Thymus (tissue), 11 donors: Measurements from ENCODE around the gene INTS3. TPM values are rescaled to one million over a fixed set of nuclear protein-coding genes. Genes with fewer than 3 reads are reported as not detected.

Source experiments
- DNase-seq, 9 donors: peaks; one replicate each; pipeline ENCODE4 v3.0.0-alpha.2; 2013; ENCODE audit warnings: low spot score in 9 of 9, low read depth in 6 of 9, missing footprints in 1 of 9
- H3K27ac ChIP-seq, 2 donors: one replicate each; pipeline ENCODE4 v1.5.1; 2013; ENCODE audit warnings: control low read depth in 1 of 2, low read depth in 1 of 2, low read length in 1 of 2, mild to moderate bottlenecking in 1 of 2, moderate library complexity in 1 of 2
- H3K27me3 ChIP-seq, 2 donors: one replicate each; pipeline ENCODE4 v1.5.1; 2013; ENCODE audit warnings: low read length in 1 of 2; ENCODE audit not compliant: control insufficient read depth in 2 of 2, insufficient read depth in 1 of 2
- H3K36me3 ChIP-seq, 2 donors: one replicate each; pipeline ENCODE4 v1.5.1; 2013; ENCODE audit warnings: low read length in 1 of 2, mild to moderate bottlenecking in 1 of 2, moderate library complexity in 1 of 2; ENCODE audit not compliant: control insufficient read depth in 2 of 2, insufficient read depth in 2 of 2
- H3K4me1 ChIP-seq, 2 donors: one replicate each; pipeline ENCODE4 v1.5.1; 2013; ENCODE audit warnings: low read length in 2 of 2; ENCODE audit not compliant: control insufficient read depth in 2 of 2, insufficient read depth in 2 of 2
- H3K4me3 ChIP-seq, 2 donors: one replicate each; pipeline ENCODE4 v1.5.1; 2013; ENCODE audit warnings: low read length in 2 of 2, control low read depth in 1 of 2, mild to moderate bottlenecking in 1 of 2
- H3K9me3 ChIP-seq, 2 donors: one replicate each; pipeline ENCODE4 v1.5.1; 2013; ENCODE audit warnings: low read length in 1 of 2, mild to moderate bottlenecking in 1 of 2; ENCODE audit not compliant: control insufficient read depth in 2 of 2, insufficient read depth in 1 of 2
- WGBS: extraction: QIAGEN DNeasy Blood & Tissue Kit; methylation state at CpG from one replicate; pipeline ENCODE4 v1.1.7; 2013; 5-methylcytosine and 5-hydroxymethylcytosine counted together
- polyA plus RNA-seq: library from polyadenylated mRNA; stranded (reverse); fragments of 200-250 nt; gene quantifications from one replicate; pipeline ENCODE4 v1.2.3, GENCODE V29; 2013
- total RNA-seq: library from RNA; stranded (reverse); fragments of 120-200 nt; gene quantifications from one replicate; pipeline ENCODE4 v1.2.4, GENCODE V29; 2013
- donor health status: healthy.

The INTS3 gene
- total and polyA plus RNA-seq, 2 donors, result 18.2 to 59.9 TPM

- Histone ChIP-seq H3K27ac (no peak overlapping the region), H3K36me3 (peaks cover 0 to 3% of the 10 kb centered on the region in 2 donors), H3K4me1 (peaks cover 6 to 19% of the 10 kb centered on the region in 2 donors), H3K9me3 (no peaks in the 10 kb centered on the region), H3K27me3 (no peaks in the 10 kb centered on the region), H3K4me3 (no peak overlapping the region)
- DNase-seq, result no peak
- WGBS, result 91% methylated on average over 18 of the region's 18 CpGs
Measured at GRCh38 chr1:153795330-153795837, 67.5 kb downstream of the INTS3 start.

- Histone ChIP-seq H3K4me3 (no peak overlapping the region), H3K36me3 (peaks cover 0 to 3% of the 10 kb centered on the region in 2 donors), H3K9me3 (no peaks in the 10 kb centered on the region), H3K27me3 (no peaks in the 10 kb centered on the region), H3K4me1 (peaks cover 0 to 13% of the 10 kb centered on the region in 2 donors), H3K27ac (no peak overlapping the region)
- peak in 1 of 9 donors; percentile 24 for DNase-seq
- 95% methylated on average over 9 of the region's 9 CpGs for WGBS
Measured at GRCh38 chr1:153795934-153796785, 68.3 kb downstream of the INTS3 start.

GRCh38 chr1:153796786-153797659, 69.2 kb downstream of the INTS3 start:
- peak; percentile 53 to 91 (median 81) for DNase-seq
- no peaks in the 10 kb centered on the region for H3K27me3 ChIP-seq
- no peak overlapping the region for H3K4me3 ChIP-seq
- H3K27ac ChIP-seq, result no peak overlapping the region
- no peaks in the 10 kb centered on the region for H3K9me3 ChIP-seq
- peaks cover 0 to 6% of the 10 kb centered on the region in 2 donors for H3K4me1 ChIP-seq
- peaks cover 5 to 9% of the 10 kb centered on the region in 2 donors for H3K36me3 ChIP-seq
- WGBS, result 72% methylated on average over 26 of the region's 26 CpGs

- no peak overlapping the region for H3K27ac ChIP-seq
- DNase-seq, result no peak
- H3K4me3 ChIP-seq, result no peak overlapping the region
- H3K9me3 ChIP-seq, result no peaks in the 10 kb centered on the region
- H3K4me1 ChIP-seq, result peaks cover 0 to 6% of the 10 kb centered on the region in 2 donors
- WGBS, result 95% methylated on average over 3 of the region's 3 CpGs
- H3K27me3 ChIP-seq, result no peaks in the 10 kb centered on the region
- H3K36me3 ChIP-seq, result peaks cover 5 to 12% of the 10 kb centered on the region in 2 donors
Measured at GRCh38 chr1:153798468-153798780, 70.6 kb downstream of the INTS3 start.

GRCh38 chr1:153799016-153799415, 71.2 kb downstream of the INTS3 start:
- Histone ChIP-seq H3K4me3 (no peak overlapping the region), H3K27me3 (no peaks in the 10 kb centered on the region), H3K9me3 (no peaks in the 10 kb centered on the region), H3K4me1 (peaks cover 0 to 6% of the 10 kb centered on the region in 2 donors), H3K27ac (no peak overlapping the region), H3K36me3 (peaks cover 8 to 12% of the 10 kb centered on the region in 2 donors)
- DNase-seq, result no peak
- 96% methylated on average over 4 of the region's 4 CpGs for whole genome bisulfite sequencing

- H3K36me3 ChIP-seq, result peaks cover 8 to 12% of the 10 kb centered on the region in 2 donors
- DNase-seq, result no peak
- H3K27me3 ChIP-seq, result no peaks in the 10 kb centered on the region
- peaks cover 0 to 6% of the 10 kb centered on the region in 2 donors for H3K4me1 ChIP-seq
- WGBS, result 98% methylated on average over 27 of the region's 27 CpGs
- no peaks in the 10 kb centered on the region for H3K9me3 ChIP-seq
- no peak overlapping the region for H3K27ac ChIP-seq
- no peak overlapping the region for H3K4me3 ChIP-seq
Measured at GRCh38 chr1:153799566-153800465, 72.0 kb downstream of the INTS3 start.

GRCh38 chr1:153800516-153800915, 72.7 kb downstream of the INTS3 start:
- no peaks in the 10 kb centered on the region for H3K27me3 ChIP-seq
- H3K4me1 ChIP-seq, result peaks cover 0 to 11% of the 10 kb centered on the region in 2 donors
- peaks cover 12 to 14% of the 10 kb centered on the region in 2 donors for H3K36me3 ChIP-seq
- no peak overlapping the region for H3K4me3 ChIP-seq
- DNase-seq, result no peak
- 95% methylated on average over 7 of the region's 7 CpGs for WGBS
- H3K27ac ChIP-seq, result no peak overlapping the region
- no peaks in the 10 kb centered on the region for H3K9me3 ChIP-seq

- 98% methylated on average over 6 of the region's 6 CpGs for WGBS
- no peak for DNase-seq
- Histone ChIP-seq H3K4me3 (no peak overlapping the region), H3K4me1 (peaks cover 0 to 9% of the 10 kb centered on the region in 2 donors), H3K36me3 (peaks cover 16 to 17% of the 10 kb centered on the region in 2 donors), H3K27ac (no peak overlapping the region), H3K9me3 (no peaks in the 10 kb centered on the region), H3K27me3 (no peaks in the 10 kb centered on the region)
Measured at GRCh38 chr1:153801028-153801625, 73.3 kb downstream of the INTS3 start.
